Prostate gland (tissue), 2 donors: Measurements from ENCODE around the gene RIOK3.

Experiments
- POLR2A ChIP-seq: fragments of 450-650 bp; IDR thresholded peaks from one replicate; pipeline ENCODE4 v1.6.1; 2016; ENCODE audit warnings: antibody characterized with exemption, mild to moderate bottlenecking
- POLR2AphosphoS5 ChIP-seq: sonication (generic); formaldehyde crosslinking; IDR thresholded peaks from one replicate; pipeline ENCODE4 v1.6.1; 2017; ENCODE audit warnings: antibody characterized with exemption
- TF ChIP-seq, protein P1 (sequence below), 4 experiments: fragments of 200-600 bp in 2 of 4; fragments of 450-650 bp in 2 of 4; sonication (generic) in 2 of 4; IDR thresholded peaks; 1 replicate in 3 of 4; 2 replicates in 1 of 4; pipeline ENCODE4 v1.5.1; 2016 to 2019; ENCODE audit warnings: antibody characterized with exemption in 4 of 4, mild to moderate bottlenecking in 2 of 4, moderate library complexity in 2 of 4

DNA sequence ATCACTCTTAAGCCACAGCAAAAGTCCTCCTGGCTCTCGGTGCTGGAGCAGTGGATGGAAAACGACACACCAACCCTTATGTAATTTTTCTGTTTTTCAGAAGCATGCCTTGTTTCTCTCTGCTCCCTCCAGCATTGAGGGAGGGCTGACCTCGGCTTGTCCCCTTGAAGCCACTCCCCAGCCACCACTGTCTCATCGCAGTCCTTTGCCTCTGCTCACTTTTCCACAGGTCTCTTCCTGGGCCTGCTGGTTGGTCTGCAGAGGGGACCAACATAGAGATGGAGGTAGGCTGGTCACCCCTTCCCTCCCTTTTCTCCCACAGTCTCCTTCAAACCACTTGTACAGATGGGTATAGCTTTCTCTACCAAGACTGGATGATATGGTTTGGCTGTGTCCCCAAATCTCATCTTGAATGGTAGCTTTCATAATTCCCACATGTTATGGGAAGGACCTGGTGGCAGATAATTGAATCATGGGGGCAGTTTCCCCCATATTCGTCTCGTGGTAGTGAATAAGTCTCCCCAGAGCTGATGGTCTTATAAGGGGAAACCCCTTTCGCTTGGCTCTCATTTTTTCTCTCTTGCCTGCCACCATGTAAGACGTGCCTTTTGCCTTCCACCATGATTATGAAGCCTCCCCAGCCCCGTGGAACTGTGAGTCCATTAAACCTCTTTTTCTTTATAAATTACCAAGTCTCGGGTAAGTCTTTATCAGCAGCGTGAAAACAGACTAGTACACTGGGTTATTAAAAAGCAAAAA is 14.3 kb upstream of the RIOK3 start:
- TF ChIP-seq, protein P1, sequence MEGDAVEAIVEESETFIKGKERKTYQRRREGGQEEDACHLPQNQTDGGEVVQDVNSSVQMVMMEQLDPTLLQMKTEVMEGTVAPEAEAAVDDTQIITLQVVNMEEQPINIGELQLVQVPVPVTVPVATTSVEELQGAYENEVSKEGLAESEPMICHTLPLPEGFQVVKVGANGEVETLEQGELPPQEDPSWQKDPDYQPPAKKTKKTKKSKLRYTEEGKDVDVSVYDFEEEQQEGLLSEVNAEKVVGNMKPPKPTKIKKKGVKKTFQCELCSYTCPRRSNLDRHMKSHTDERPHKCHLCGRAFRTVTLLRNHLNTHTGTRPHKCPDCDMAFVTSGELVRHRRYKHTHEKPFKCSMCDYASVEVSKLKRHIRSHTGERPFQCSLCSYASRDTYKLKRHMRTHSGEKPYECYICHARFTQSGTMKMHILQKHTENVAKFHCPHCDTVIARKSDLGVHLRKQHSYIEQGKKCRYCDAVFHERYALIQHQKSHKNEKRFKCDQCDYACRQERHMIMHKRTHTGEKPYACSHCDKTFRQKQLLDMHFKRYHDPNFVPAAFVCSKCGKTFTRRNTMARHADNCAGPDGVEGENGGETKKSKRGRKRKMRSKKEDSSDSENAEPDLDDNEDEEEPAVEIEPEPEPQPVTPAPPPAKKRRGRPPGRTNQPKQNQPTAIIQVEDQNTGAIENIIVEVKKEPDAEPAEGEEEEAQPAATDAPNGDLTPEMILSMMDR (IDR thresholded peaks at IDR 0.05): no peak
- no peak for TF ChIP-seq POLR2A
- TF ChIP-seq POLR2AphosphoS5: no peak
